SK-N-SH treated with all-trans-retinoic acid at 6 μM for 48 hours (cell line): ENCODE results near the gene KCNK15.

Experiments used
- ZC3H10 ChIP-seq: fragments of 250-450 bp; sonication (Bioruptor Pico); IDR thresholded peaks from 2 replicates; pipeline ENCODE4 v1.5.1; 2021; ENCODE audit warnings: mild to moderate bottlenecking, moderate library complexity
- ZFP3 ChIP-seq: fragments of 250-450 bp; sonication (Bioruptor Pico); IDR thresholded peaks from 2 replicates; pipeline ENCODE4 v1.5.0; 2020; ENCODE audit warnings: mild to moderate bottlenecking, moderate library complexity
- ZFP30 ChIP-seq: fragments of 450-650 bp; formaldehyde crosslinking; IDR thresholded peaks from 2 replicates; pipeline ENCODE4 v1.5.0; 2022; ENCODE audit warnings: mild to moderate bottlenecking, moderate library complexity
- ZNF565 ChIP-seq: fragments of 450-650 bp; formaldehyde crosslinking; conservative IDR thresholded peaks from 2 replicates; pipeline ENCODE4 v1.5.0; 2020; ENCODE audit warnings: low read depth, mild to moderate bottlenecking, moderate library complexity
- ZNF70 ChIP-seq: fragments of 450-650 bp; formaldehyde crosslinking; IDR thresholded peaks from 2 replicates; pipeline ENCODE4 v1.5.0; 2020; ENCODE audit warnings: mild to moderate bottlenecking, moderate library complexity
- TF ChIP-seq, protein P1 (sequence below): fragments of 250-450 bp; sonication (Bioruptor Pico); IDR thresholded peaks from 2 replicates; pipeline ENCODE4 v1.8.0; 2020; ENCODE audit warnings: mild to moderate bottlenecking, moderate library complexity, borderline replicate concordance

DNA sequence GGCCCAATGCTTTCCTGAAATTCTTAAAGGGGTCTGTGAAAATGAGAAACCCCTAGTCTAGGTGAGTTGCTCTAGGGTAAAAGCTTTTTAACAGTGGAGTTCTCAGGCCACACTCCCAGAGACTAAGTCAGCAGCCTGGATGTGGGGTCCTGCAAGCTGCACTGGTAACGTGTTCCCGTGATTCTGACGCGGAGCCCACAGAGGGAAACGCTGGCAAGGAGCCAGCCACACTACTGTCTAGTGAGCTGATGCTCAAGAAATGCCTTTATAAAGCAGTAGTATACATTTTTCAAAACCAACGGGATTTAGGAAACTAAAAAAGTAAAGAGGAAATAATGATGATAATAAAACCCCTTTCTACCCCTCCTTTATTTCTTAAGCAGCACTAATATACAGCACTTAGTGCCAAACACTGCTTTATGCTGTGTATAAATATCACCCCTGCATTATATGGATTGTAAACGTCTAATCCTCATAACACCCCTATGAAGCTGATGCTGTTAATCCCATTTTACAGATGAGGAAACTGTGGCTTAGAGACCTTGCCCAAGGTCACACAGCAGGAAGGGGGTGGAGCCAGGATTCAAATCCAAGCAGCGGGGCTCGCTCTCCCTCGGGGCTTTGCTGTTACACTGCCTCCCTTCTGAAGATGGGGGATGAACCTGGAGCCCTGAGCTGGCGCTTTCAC, 25.0 kb downstream of the KCNK15 start:
- no peak for TF ChIP-seq ZC3H10 (CRISPR knock-in tag)
- TF ChIP-seq ZNF565 (CRISPR knock-in tag) = no peak
- TF ChIP-seq ZNF70 (CRISPR knock-in tag) = no peak
- TF ChIP-seq, protein P1, sequence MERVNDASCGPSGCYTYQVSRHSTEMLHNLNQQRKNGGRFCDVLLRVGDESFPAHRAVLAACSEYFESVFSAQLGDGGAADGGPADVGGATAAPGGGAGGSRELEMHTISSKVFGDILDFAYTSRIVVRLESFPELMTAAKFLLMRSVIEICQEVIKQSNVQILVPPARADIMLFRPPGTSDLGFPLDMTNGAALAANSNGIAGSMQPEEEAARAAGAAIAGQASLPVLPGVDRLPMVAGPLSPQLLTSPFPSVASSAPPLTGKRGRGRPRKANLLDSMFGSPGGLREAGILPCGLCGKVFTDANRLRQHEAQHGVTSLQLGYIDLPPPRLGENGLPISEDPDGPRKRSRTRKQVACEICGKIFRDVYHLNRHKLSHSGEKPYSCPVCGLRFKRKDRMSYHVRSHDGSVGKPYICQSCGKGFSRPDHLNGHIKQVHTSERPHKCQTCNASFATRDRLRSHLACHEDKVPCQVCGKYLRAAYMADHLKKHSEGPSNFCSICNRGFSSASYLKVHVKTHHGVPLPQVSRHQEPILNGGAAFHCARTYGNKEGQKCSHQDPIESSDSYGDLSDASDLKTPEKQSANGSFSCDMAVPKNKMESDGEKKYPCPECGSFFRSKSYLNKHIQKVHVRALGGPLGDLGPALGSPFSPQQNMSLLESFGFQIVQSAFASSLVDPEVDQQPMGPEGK (CRISPR knock-in tag) = no peak
- TF ChIP-seq ZFP30 (CRISPR knock-in tag) = no peak
- TF ChIP-seq ZFP3 (CRISPR knock-in tag) = no peak
